Endothelial cell of umbilical vein (primary cell): ENCODE measurements around the gene P3H2. TPM values are rescaled to one million over a fixed set of nuclear protein-coding genes. Genes with fewer than 3 reads are reported as not detected.

ENCODE experiments used
- BruUV-seq: library from RNA; stranded (reverse); fragments of 400-500 nt; replicated peaks from 2 replicates; lab custom pipeline; 2021; lab: Mats Ljungman, UMichigan
- CTCF ChIA-PET: fragments of 300-600, 350-600 bp; sonication (Branson Sonifier 250); formaldehyde crosslinking; loops from one replicate; lab custom pipeline; 2021; ENCODE audit warnings: antibody characterized with exemption, inconsistent platforms; lab: Charles Lee
- POLR2A ChIA-PET: fragments of 300-600, 350-600 bp; sonication (Branson Sonifier 250); formaldehyde crosslinking; loops from one replicate; lab custom pipeline; 2021; ENCODE audit warnings: antibody characterized with exemption, inconsistent platforms; lab: Charles Lee
- DNase-seq: peaks from one replicate; pipeline ENCODE4 v3.0.0-alpha.2; 2011; ENCODE audit warnings: low read depth, low spot score
- FAIRE-seq: peaks from 2 replicates; lab custom pipeline; 2011; peaks lifted over from hg19 to GRCh38; lab: Jason Lieb, UNC
- H2AFZ ChIP-seq: 2 replicates; pipeline ENCODE4 v1.6.0; 2012; ENCODE audit warnings: low read depth, low read length, control low read depth, inconsistent platforms
- H3K27ac ChIP-seq: 2 replicates; pipeline ENCODE4 v1.5.1; 2011; ENCODE audit warnings: low read depth, mild to moderate bottlenecking, control low read depth, low read length, moderate library complexity; ENCODE audit not compliant: insufficient read depth
- H3K27me3 ChIP-seq, 2 experiments: 2 replicates each; pipeline versions ENCODE4 v1.6.0 to v1.6.1; 2011; ENCODE audit warnings: low read length in 2 of 2, mixed read lengths in 1 of 2; ENCODE audit not compliant: control insufficient read depth in 2 of 2, insufficient read depth in 2 of 2
- H3K36me3 ChIP-seq, 2 experiments: 2 replicates in 1 of 2; 3 replicates in 1 of 2; pipeline ENCODE4 v1.5.1; 2011; ENCODE audit warnings: low read length in 2 of 2, mild to moderate bottlenecking in 1 of 2, moderate library complexity in 1 of 2; ENCODE audit not compliant: control insufficient read depth in 2 of 2, insufficient read depth in 2 of 2; ENCODE audit errors: extremely low read depth in 1 of 2
- H3K4me1 ChIP-seq: 3 replicates; pipeline ENCODE4 v1.5.1; 2011; ENCODE audit warnings: mild to moderate bottlenecking, low read length; ENCODE audit not compliant: control insufficient read depth, insufficient read depth; ENCODE audit errors: extremely low read depth
- H3K4me2 ChIP-seq: 2 replicates; pipeline ENCODE4 v1.6.1; 2011; ENCODE audit warnings: low read length, control low read depth, mixed read lengths; ENCODE audit not compliant: insufficient read depth
- H3K4me3 ChIP-seq, 3 experiments: fragments of 200-600 bp in 1 of 3; sonication (generic), shearing (Covaris generic) in 1 of 3; replicated peaks in 1 of 3; 2 replicates each; pipeline ENCODE4 v1.5.1; 2011 to 2016; ENCODE audit warnings: control low read depth in 3 of 3, low read length in 3 of 3, mild to moderate bottlenecking in 2 of 3, inconsistent platforms in 1 of 3, low read depth in 1 of 3, moderate library complexity in 1 of 3; ENCODE audit not compliant: insufficient read depth in 1 of 3
- H3K79me2 ChIP-seq: 2 replicates; pipeline ENCODE4 v1.6.0; 2012; ENCODE audit warnings: low read length, inconsistent platforms; ENCODE audit not compliant: control insufficient read depth, insufficient read depth
- H3K9ac ChIP-seq: replicated peaks from 2 replicates; pipeline ENCODE3; 2011; ENCODE audit warnings: low read length, control low read depth; ENCODE audit not compliant: insufficient read depth; ENCODE audit errors: extremely low read depth
- H3K9me1 ChIP-seq: replicated peaks from 3 replicates; pipeline ENCODE4 v1.6.0; 2011; ENCODE audit warnings: mild to moderate bottlenecking, low read length; ENCODE audit not compliant: control insufficient read depth, insufficient read depth; ENCODE audit errors: extremely low read depth
- H3K9me3 ChIP-seq: replicated peaks from 2 replicates; pipeline ENCODE4 v1.5.1; 2012; ENCODE audit warnings: low read length, inconsistent platforms; ENCODE audit not compliant: control insufficient read depth, insufficient read depth
- H4K20me1 ChIP-seq: replicated peaks from 2 replicates; pipeline ENCODE3; 2011; ENCODE audit warnings: mild to moderate bottlenecking, low read length; ENCODE audit not compliant: control insufficient read depth, insufficient read depth; ENCODE audit errors: extremely low read depth
- EZH2 ChIP-seq: IDR thresholded peaks from 2 replicates; pipeline ENCODE4 v1.6.1; 2012; ENCODE audit warnings: borderline replicate concordance, low read depth, mild to moderate bottlenecking, moderate library complexity, low read length, inconsistent platforms; ENCODE audit not compliant: severe bottlenecking
- FOS ChIP-seq: IDR thresholded peaks from 2 replicates; pipeline ENCODE4 v1.6.1; 2011; ENCODE audit warnings: mild to moderate bottlenecking, low read length, moderate library complexity, borderline replicate concordance; ENCODE audit not compliant: insufficient read depth
- GATA2 ChIP-seq: IDR thresholded peaks from 2 replicates; pipeline ENCODE4 v1.7.0; 2011; ENCODE audit warnings: low read depth, mild to moderate bottlenecking, moderate library complexity, mixed read lengths, low read length; ENCODE audit not compliant: insufficient read length, insufficient read depth
- JUN ChIP-seq: IDR thresholded peaks from 2 replicates; pipeline ENCODE4 v1.6.1; 2011; ENCODE audit warnings: borderline replicate concordance, low read depth; ENCODE audit not compliant: insufficient read length, insufficient read depth
- MYC ChIP-seq: IDR thresholded peaks from one replicate; pipeline ENCODE4 v1.6.1; 2011; ENCODE audit warnings: mild to moderate bottlenecking, low read depth, low read length
- POLR2A ChIP-seq: IDR thresholded peaks from 2 replicates; pipeline ENCODE4 v1.6.1; 2012; ENCODE audit warnings: low read depth, mild to moderate bottlenecking, control low read depth, low read length
- POLR2AphosphoS5 ChIP-seq: IDR thresholded peaks from 2 replicates; pipeline ENCODE4 v1.6.1; 2012; ENCODE audit warnings: low read depth, mild to moderate bottlenecking, control low read depth, low read length, moderate library complexity; ENCODE audit not compliant: insufficient read depth
- dilution Hi-C: fragments of 300-500 bp; cut with MboI; formaldehyde crosslinking; loops from one replicate; pipeline ENCODE4 v1.15.0; 2019; ENCODE audit warnings: low sequenced_read_pairs; ENCODE audit not compliant: extremely low pct_ligation_motif_present
- intact Hi-C: fragments of 100-400 bp; cut with micrococcal nuclease; formaldehyde crosslinking; loops from one replicate; pipeline ENCODE4 v1.10.0; 2022
- polyA plus RNA-seq, 4 experiments: library from polyadenylated mRNA; depleted of rRNA in 3 of 4; stranded (reverse) in 3 of 4; unstranded in 1 of 4; fragments of >200 nt; gene quantifications; 2 replicates each; pipeline versions ENCODE4 v1.2.1 to v1.2.3, GENCODE V29; 2011 to 2012; ENCODE audit warnings: missing spikeins in 1 of 4
- total RNA-seq: library from RNA; stranded (reverse); gene quantifications from 2 replicates; pipeline ENCODE4 v1.2.3, GENCODE V29; 2021
- TF ChIP-seq, protein P1 (sequence below): IDR thresholded peaks from 2 replicates; pipeline ENCODE4 v1.6.1; 2011; ENCODE audit not compliant: insufficient read depth, insufficient read length
- TF ChIP-seq, protein P2 (sequence below), 2 donors: IDR thresholded peaks; 1 replicate in 1 of 2; 2 replicates in 1 of 2; pipeline ENCODE4 v1.5.1; 2011; ENCODE audit warnings: low read length in 2 of 2, mild to moderate bottlenecking in 2 of 2, moderate library complexity in 2 of 2, control low read depth in 1 of 2, inconsistent platforms in 1 of 2, low read depth in 1 of 2; ENCODE audit not compliant: insufficient read depth in 1 of 2; ENCODE audit errors: extremely low read depth in 1 of 2

The P3H2 gene
- total and polyA plus RNA-seq, 2 donors (not counting 3 experiments of a cell fraction or from before 2014, with no cell fraction given), result 6.6 to 6.8 TPM

DNA sequence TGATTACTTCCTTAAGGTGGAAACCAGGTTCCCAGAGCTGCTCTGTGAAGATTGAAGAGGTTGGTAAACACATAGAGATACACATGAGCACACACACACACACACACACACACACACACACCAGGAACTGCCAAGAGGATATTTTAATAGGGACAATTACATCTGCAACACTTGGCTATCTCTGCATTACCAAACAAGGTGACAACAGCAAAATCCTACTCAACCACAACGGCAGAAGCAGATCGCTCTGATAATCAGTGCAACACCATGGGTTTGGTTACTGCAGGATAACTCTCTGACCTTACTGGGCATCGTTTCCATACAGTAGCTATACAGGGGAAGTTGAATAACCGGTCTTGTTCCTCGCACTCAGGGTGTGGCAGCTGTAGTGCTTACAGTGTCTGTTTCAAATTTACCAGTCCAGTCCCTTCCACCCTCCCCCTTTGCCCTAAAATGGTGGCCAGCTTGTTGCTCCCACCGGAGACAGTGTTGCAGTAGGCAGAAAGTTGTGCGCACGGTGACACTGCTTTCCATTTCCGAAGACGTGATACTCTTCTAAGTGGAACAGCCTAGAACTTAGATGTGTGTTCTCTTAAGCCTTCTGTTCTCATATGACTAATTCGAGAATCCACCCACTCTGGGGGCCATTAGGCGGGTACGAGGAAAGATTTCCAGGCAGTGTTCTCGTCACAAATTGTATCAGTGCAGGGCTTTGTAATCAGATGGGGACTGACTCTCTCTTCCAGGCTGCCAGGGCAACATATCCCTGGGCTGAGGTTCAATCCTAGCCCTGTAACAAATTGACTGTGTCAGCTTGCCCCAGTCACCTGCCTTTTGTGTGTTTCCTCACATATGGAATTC, 176.2 kb downstream of the P3H2 start:
- Histone ChIP-seq H3K27ac (no peak overlapping the region), H3K9ac (no peak overlapping the region), H3K27me3 (no peaks in the 10 kb centered on the region), H3K4me1 (peaks cover 3% of the 10 kb centered on the region), H4K20me1 (no peaks in the 10 kb centered on the region), H3K4me3 (no peak overlapping the region), H3K9me1 (no peaks in the 10 kb centered on the region), H3K36me3 (no peaks in the 10 kb centered on the region), H3K79me2 (no peaks in the 10 kb centered on the region), H3K4me2 (no peak overlapping the region), H3K9me3 (no peaks in the 10 kb centered on the region), H2AFZ (peak overlapping the region; percentile 46)
- CTCF ChIA-PET, result interaction anchor here (1.3 kb wide), 1 partner anchor 293 kb away, joined by 4 read pairs; no protein-coding TSS in a partner anchor
- POLR2A ChIA-PET, result no interaction called here
- dilution Hi-C loops, result no loop called here
- DNase-seq (no peak), FAIRE-seq (no peak)
- TF ChIP-seq, protein P1, sequence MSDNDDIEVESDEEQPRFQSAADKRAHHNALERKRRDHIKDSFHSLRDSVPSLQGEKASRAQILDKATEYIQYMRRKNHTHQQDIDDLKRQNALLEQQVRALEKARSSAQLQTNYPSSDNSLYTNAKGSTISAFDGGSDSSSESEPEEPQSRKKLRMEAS, result no peak
- TF ChIP-seq GATA2 (peak; percentile 36), EZH2 (no peak), POLR2AphosphoS5 (no peak), MYC (no peak), JUN (no peak)
- intact Hi-C loops, result loop anchor here (5.0 kb wide), 1 partner anchor 212 kb away; no protein-coding TSS in a partner anchor
- BruUV-seq, result no TSS peak

- Histone ChIP-seq H3K4me1 (peaks cover 8% of the 10 kb centered on the region), H3K9me3 (no peaks in the 10 kb centered on the region), H3K27me3 (no peaks in the 10 kb centered on the region), H3K4me3 (no peak overlapping the region), H4K20me1 (no peaks in the 10 kb centered on the region), H3K36me3 (no peaks in the 10 kb centered on the region), H3K4me2 (no peak overlapping the region), H3K79me2 (no peaks in the 10 kb centered on the region), H2AFZ (no peak overlapping the region), H3K9ac (no peak overlapping the region), H3K9me1 (no peaks in the 10 kb centered on the region), H3K27ac (no peak overlapping the region)
- ChIA-PET CTCF (no interaction called here), POLR2A (no interaction called here)
- no peak for DNase-seq
- no TSS peak for BruUV-seq
- dilution Hi-C loops, result no loop called here
- intact Hi-C loops, result no loop called here
- FAIRE-seq, result no peak
- TF ChIP-seq GATA2 (no peak), EZH2 (no peak), MYC (no peak), POLR2A (no peak), JUN (no peak), FOS (no peak), POLR2AphosphoS5 (no peak)
- TF ChIP-seq, protein P1, result no peak
- TF ChIP-seq, protein P2, sequence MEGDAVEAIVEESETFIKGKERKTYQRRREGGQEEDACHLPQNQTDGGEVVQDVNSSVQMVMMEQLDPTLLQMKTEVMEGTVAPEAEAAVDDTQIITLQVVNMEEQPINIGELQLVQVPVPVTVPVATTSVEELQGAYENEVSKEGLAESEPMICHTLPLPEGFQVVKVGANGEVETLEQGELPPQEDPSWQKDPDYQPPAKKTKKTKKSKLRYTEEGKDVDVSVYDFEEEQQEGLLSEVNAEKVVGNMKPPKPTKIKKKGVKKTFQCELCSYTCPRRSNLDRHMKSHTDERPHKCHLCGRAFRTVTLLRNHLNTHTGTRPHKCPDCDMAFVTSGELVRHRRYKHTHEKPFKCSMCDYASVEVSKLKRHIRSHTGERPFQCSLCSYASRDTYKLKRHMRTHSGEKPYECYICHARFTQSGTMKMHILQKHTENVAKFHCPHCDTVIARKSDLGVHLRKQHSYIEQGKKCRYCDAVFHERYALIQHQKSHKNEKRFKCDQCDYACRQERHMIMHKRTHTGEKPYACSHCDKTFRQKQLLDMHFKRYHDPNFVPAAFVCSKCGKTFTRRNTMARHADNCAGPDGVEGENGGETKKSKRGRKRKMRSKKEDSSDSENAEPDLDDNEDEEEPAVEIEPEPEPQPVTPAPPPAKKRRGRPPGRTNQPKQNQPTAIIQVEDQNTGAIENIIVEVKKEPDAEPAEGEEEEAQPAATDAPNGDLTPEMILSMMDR (IDR thresholded peaks at IDR 0.05; ENCODE audit: extremely low read depth in 1 of 2, insufficient read depth in 1 of 2, low read depth in 1 of 2, low read length in 2 of 2), result no peak
These were observed 177.7 kb downstream of the P3H2 start for GRCh38 chr3:189942948-189943347.
